ENCODE measurements around the gene CELF1. TPM values are rescaled to one million over a fixed set of nuclear protein-coding genes. Genes with fewer than 3 reads are reported as not detected.
"Not testable (repeated sequence)": the region's sequence is repeated elsewhere in the genome, so short reads cannot be mapped to it uniquely, and the experiment has no call there.

Gene CELF1
- total RNA-seq, 1 experiment from 2014 or later, result 62.5 TPM

- no peak for DNase-seq (ENCODE audit: low read depth)
Observed at GRCh38 chr11:47573321-47573720, 20.4 kb upstream of the CELF1 start.

GRCh38 chr11:47572715-47573255, 19.9 kb upstream of the CELF1 start:
- DNase-seq (ENCODE audit: low read depth), result no peak

GRCh38 chr11:47571895-47572294, 19.0 kb upstream of the CELF1 start:
- DNase-seq (ENCODE audit: low read depth), result no peak

GRCh38 chr11:47571357-47571729, 18.4 kb upstream of the CELF1 start:
- DNase-seq (ENCODE audit: low read depth), result no peak

- no peak for DNase-seq (ENCODE audit: low read depth)
Observed at GRCh38 chr11:47570651-47571356, 17.9 kb upstream of the CELF1 start.

- DNase-seq (ENCODE audit: low read depth), result no peak
Observed at GRCh38 chr11:47569646-47570045, 16.7 kb upstream of the CELF1 start.

GRCh38 chr11:47566149-47566698, 13.3 kb upstream of the CELF1 start:
- DNase-seq (ENCODE audit: low read depth), result no peak

- peak; percentile 82 for DNase-seq (ENCODE audit: low read depth)
Observed at GRCh38 chr11:47565340-47566148, 12.6 kb upstream of the CELF1 start, which contains the start of gene PTPMT1. PTPMT1 (plus strand) TSS chr11:47565599; CDS start chr11:47565623, 24 bp downstream.

- no peak for DNase-seq (ENCODE audit: low read depth)
Observed at GRCh38 chr11:47564933-47565339, 12.0 kb upstream of the CELF1 start.

GRCh38 chr11:47564366-47564765, 11.4 kb upstream of the CELF1 start:
- not testable (repeated sequence) for DNase-seq (ENCODE audit: low read depth)

- DNase-seq (ENCODE audit: low read depth), result not testable (repeated sequence)
Observed at GRCh38 chr11:47562393-47562792, 9.5 kb upstream of the CELF1 start.

- no peak for DNase-seq (ENCODE audit: low read depth)
Observed at GRCh38 chr11:47560426-47560825, 7.5 kb upstream of the CELF1 start.

GRCh38 chr11:47558695-47559094, 5.8 kb upstream of the CELF1 start:
- DNase-seq (ENCODE audit: low read depth), result no peak

GRCh38 chr11:47557004-47557403, 4.1 kb upstream of the CELF1 start:
- DNase-seq (ENCODE audit: low read depth), result not testable (repeated sequence)

- DNase-seq (ENCODE audit: low read depth), result no peak
Observed at GRCh38 chr11:47553406-47553743, 443 bp upstream of the CELF1 start.

- peak; percentile 37 for DNase-seq (ENCODE audit: low read depth)
Observed at GRCh38 chr11:47552056-47552565, 821 bp downstream of the CELF1 start.

- DNase-seq (ENCODE audit: low read depth), result peak; percentile 26
Observed at GRCh38 chr11:47551086-47551485, 1.8 kb downstream of the CELF1 start.

- no peak for DNase-seq (ENCODE audit: low read depth)
Observed at GRCh38 chr11:47550288-47551047, 2.5 kb downstream of the CELF1 start.

GRCh38 chr11:47546274-47546673, 6.7 kb downstream of the CELF1 start:
- DNase-seq (ENCODE audit: low read depth), result not testable (repeated sequence)

- no peak for DNase-seq (ENCODE audit: low read depth)
Observed at GRCh38 chr11:47545298-47545697, 7.6 kb downstream of the CELF1 start.

GRCh38 chr11:47541070-47541469, 11.9 kb downstream of the CELF1 start:
- DNase-seq (ENCODE audit: low read depth), result no peak

- no peak for DNase-seq (ENCODE audit: low read depth)
Observed at GRCh38 chr11:47539681-47540039, 13.3 kb downstream of the CELF1 start.

All from Daoy (cell line).